HG03342 (cell line): ENCODE results near the gene SLC35E4.
"Not testable (repeated sequence)": the region's sequence is repeated elsewhere in the genome, so short reads cannot be mapped to it uniquely, and the experiment has no call there.

Experiments
- ATAC-seq: cut with Tn5 transposase; IDR thresholded peaks from one replicate; pipeline ENCODE4 v1.9.1; 2021; ENCODE audit warnings: mild to moderate bottlenecking, moderate library complexity; ENCODE audit not compliant: unreplicated experiment

The SLC35E4 gene

GRCh38 chr22:30610299-30610698 is 25.3 kb upstream of the SLC35E4 start:
- no peak for ATAC-seq

GRCh38 chr22:30611197-30611596 is 24.4 kb upstream of the SLC35E4 start:
- no peak for ATAC-seq

GRCh38 chr22:30612789-30613188 is 22.8 kb upstream of the SLC35E4 start:
- ATAC-seq: no peak

GRCh38 chr22:30614268-30614667 is 21.3 kb upstream of the SLC35E4 start:
- no peak for ATAC-seq

GRCh38 chr22:30614879-30615278 is 20.7 kb upstream of the SLC35E4 start:
- ATAC-seq: no peak

GRCh38 chr22:30615543-30615954 is 20.0 kb upstream of the SLC35E4 start:
- no peak for ATAC-seq

- ATAC-seq: no peak
Measured at GRCh38 chr22:30617819-30618218, 17.8 kb upstream of the SLC35E4 start.

- not testable (repeated sequence) for ATAC-seq
Measured at GRCh38 chr22:30619909-30620308, 15.7 kb upstream of the SLC35E4 start.

GRCh38 chr22:30626413-30626812 is 9.2 kb upstream of the SLC35E4 start:
- ATAC-seq: no peak

- no peak for ATAC-seq
Measured at GRCh38 chr22:30627471-30627870, 8.1 kb upstream of the SLC35E4 start.

GRCh38 chr22:30628491-30628890 is 7.1 kb upstream of the SLC35E4 start:
- no peak for ATAC-seq

- ATAC-seq: not testable (repeated sequence)
Measured at GRCh38 chr22:30631469-30631868, 4.1 kb upstream of the SLC35E4 start.

- peak; percentile 43 for ATAC-seq
Measured at GRCh38 chr22:30634471-30635233, 929 bp upstream of the SLC35E4 start.

- no peak for ATAC-seq
Measured at GRCh38 chr22:30636226-30637077, 871 bp downstream of the SLC35E4 start.

GRCh38 chr22:30637701-30638114 is 2.1 kb downstream of the SLC35E4 start:
- ATAC-seq: no peak

GRCh38 chr22:30640361-30640760 is 4.8 kb downstream of the SLC35E4 start:
- ATAC-seq: no peak

GRCh38 chr22:30640839-30641430 is 5.4 kb downstream of the SLC35E4 start:
- no peak for ATAC-seq

GRCh38 chr22:30643055-30643875 is 7.7 kb downstream of the SLC35E4 start:
- ATAC-seq: no peak

GRCh38 chr22:30646518-30647160 is 11.1 kb downstream of the SLC35E4 start:
- no peak for ATAC-seq

- no peak for ATAC-seq
Measured at GRCh38 chr22:30647536-30647935, 12.0 kb downstream of the SLC35E4 start.
